GM12865 (cell line): ENCODE results near the gene TIGD3.

Experiments used
- DNase-seq: peaks from one replicate; pipeline ENCODE4 v3.0.0; 2010; ENCODE audit warnings: low read depth
- H3K4me3 ChIP-seq: 2 replicates; pipeline ENCODE4 v1.5.1; 2011; ENCODE audit warnings: mild to moderate bottlenecking, low read depth, low read length, control low read depth
- CTCF ChIP-seq: IDR thresholded peaks from 2 replicates; pipeline ENCODE4 v1.5.1; 2011; ENCODE audit warnings: low read length, control low read depth, low read depth, inconsistent platforms; ENCODE audit not compliant: insufficient read depth; ENCODE audit errors: missing control alignments

Gene TIGD3

GRCh38 chr11:65382804-65383368 is 28.3 kb downstream of the TIGD3 start:
- peak overlapping the region; percentile 86 for H3K4me3 ChIP-seq

GRCh38 chr11:65383778-65384177 is 29.2 kb downstream of the TIGD3 start:
- H3K4me3 ChIP-seq: no peak overlapping the region
- TF ChIP-seq CTCF: no peak
- no peak for DNase-seq

More at GRCh38 chr11:65382804-65383368, 28.3 kb downstream of the TIGD3 start:
- DNase-seq: no peak
- no peak for TF ChIP-seq CTCF

- TF ChIP-seq CTCF: no peak
- no peak overlapping the region for H3K4me3 ChIP-seq
- no peak for DNase-seq
Observed at GRCh38 chr11:65384301-65384889, 29.8 kb downstream of the TIGD3 start.

DNA sequence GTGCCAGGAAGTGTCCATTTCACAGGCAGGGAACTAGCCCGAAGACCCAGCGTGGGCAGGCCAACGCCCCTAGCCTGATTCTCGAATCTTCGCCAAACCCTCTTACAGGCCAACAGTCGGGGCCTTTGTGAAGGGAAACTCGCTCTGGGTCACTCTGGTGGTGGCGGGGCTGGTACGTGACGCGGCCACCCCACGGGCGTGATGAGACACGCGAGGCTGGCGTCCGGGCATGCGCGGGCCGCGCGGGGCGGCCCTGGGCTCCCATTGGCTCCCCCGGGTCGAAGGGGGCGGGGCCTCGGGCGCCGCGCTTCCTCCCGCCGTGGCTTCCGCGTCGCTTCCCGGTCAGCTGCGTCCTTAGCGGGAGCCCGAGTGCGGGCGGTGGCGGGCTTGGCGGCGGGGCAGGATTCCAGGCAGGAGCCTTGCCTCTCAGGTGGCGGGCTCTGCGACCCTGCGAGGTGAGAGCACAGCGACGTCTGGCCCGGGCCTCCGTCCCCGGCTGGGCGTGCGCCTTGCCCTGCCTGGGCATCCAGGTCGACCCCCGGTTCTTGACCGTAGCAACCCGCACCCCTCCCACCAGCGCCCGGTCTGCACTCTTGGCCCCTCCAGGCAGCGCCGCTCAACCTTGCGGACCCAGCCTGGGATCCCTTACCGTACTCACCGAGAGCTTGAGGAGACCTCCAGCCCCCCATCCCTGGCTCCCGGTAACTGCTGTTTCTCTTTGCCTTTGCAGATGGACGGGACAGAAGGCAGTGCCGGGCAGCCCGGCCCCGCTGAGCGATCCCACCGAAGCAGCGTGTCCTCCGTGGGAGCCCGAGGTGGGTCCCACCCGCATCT is 32.0 kb downstream of the TIGD3 start, which contains the start of gene FRMD8:
TSS of gene FRMD8 (plus strand) at position 331 of the 834 bp plus-strand sequence. CDS start at position 731, 400 bp downstream.
- no peak for TF ChIP-seq CTCF
- DNase-seq: peak; percentile 86
- peak within 1 kb of the TSS; percentile 80 for H3K4me3 ChIP-seq

GRCh38 chr11:65388731-65389130 is 34.2 kb downstream of the TIGD3 start:
- DNase-seq: peak; percentile 34
- H3K4me3 ChIP-seq: no peak overlapping the region
- no peak for TF ChIP-seq CTCF

DNA sequence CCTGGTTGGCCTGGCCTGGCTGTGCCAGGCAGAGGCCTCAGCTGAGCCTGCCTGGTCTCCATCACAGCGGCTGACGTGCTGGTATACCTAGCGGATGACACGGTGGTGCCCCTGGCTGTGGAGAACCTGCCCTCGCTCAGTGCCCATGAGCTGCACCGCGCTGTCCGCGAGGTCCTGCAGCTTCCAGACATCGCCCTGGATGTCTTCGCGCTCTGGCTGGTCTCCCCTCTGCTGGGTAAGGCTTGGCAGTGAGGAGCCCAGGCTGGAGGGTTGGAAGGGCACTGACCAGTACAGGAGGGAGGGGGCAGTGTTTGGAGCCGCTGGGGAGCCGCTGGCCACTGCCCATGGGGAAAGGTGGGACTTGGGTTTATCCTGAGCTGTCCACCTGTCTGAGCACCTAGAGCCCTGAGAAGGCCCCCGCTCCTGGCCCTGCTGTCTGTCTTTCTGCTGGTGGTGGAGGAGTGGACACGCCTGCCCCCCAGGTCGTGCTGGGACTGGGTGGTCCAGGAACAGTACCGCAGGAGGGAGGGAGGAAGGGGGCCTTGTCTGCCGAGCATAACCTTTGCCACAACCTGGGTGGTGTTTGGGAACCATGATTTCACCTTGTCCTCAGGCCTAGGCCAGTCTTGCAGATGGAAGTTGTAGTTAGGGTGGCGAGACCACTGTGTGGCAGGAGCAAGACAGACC is 34.9 kb downstream of the TIGD3 start:
- no peak overlapping the region for H3K4me3 ChIP-seq
- no peak for DNase-seq

More for the DNA sequence above, 34.9 kb downstream of the TIGD3 start:
- no peak for TF ChIP-seq CTCF
